HCEC 1CT (cell line): ENCODE data around the gene UEVLD.
A peak's percentile ranks its signal among the peaks of the same experiment; 100 is the strongest.

Experiments
- DNase-seq: peaks from one replicate; pipeline ENCODE4 v3.0.0-alpha.2; 2017

Gene UEVLD

GRCh38 chr11:18580113-18580766 is 8.3 kb downstream of the UEVLD start:
- DNase-seq: no peak

- no peak for DNase-seq
Measured at GRCh38 chr11:18578975-18579598, 9.4 kb downstream of the UEVLD start.

- DNase-seq: no peak
Measured at GRCh38 chr11:18575361-18575760, 13.2 kb downstream of the UEVLD start.

- peak; percentile 79 for DNase-seq
Measured at GRCh38 chr11:18567081-18567480, 21.5 kb downstream of the UEVLD start.

GRCh38 chr11:18566406-18566805 is 22.1 kb downstream of the UEVLD start:
- DNase-seq: peak; percentile 36

GRCh38 chr11:18564149-18564548 is 24.4 kb downstream of the UEVLD start:
- DNase-seq: no peak

- peak; percentile 41 for DNase-seq
Measured at GRCh38 chr11:18563090-18563730, 25.3 kb downstream of the UEVLD start.

GRCh38 chr11:18548001-18548400 is 40.5 kb downstream of the UEVLD start:
- no peak for DNase-seq

GRCh38 chr11:18540207-18541009 is 48.1 kb downstream of the UEVLD start:
- DNase-seq: peak; percentile 35

- no peak for DNase-seq
Measured at GRCh38 chr11:18536209-18536608, 52.3 kb downstream of the UEVLD start.

GRCh38 chr11:18534245-18534644 is 54.3 kb downstream of the UEVLD start:
- DNase-seq: no peak

GRCh38 chr11:18533365-18533764 is 55.2 kb downstream of the UEVLD start:
- DNase-seq: no peak

GRCh38 chr11:18527512-18527911 is 61.0 kb downstream of the UEVLD start:
- DNase-seq: peak; percentile 59

GRCh38 chr11:18526521-18527296 is 61.8 kb downstream of the UEVLD start, which contains the start of gene TSG101:
Gene TSG101, minus strand, starts transcription at chr11:18526942. Its CDS starts 126 bp downstream, at chr11:18526816.
- DNase-seq: peak; percentile 91

- peak; percentile 3 for DNase-seq
Measured at GRCh38 chr11:18526130-18526520, 62.4 kb downstream of the UEVLD start.

- DNase-seq: no peak
Measured at GRCh38 chr11:18524248-18524647, 64.3 kb downstream of the UEVLD start.

- no peak for DNase-seq
Measured at GRCh38 chr11:18523084-18523483, 65.5 kb downstream of the UEVLD start.

- no peak for DNase-seq
Measured at GRCh38 chr11:18522388-18522787, 66.1 kb downstream of the UEVLD start.

- DNase-seq: no peak
Measured at GRCh38 chr11:18521122-18521521, 67.4 kb downstream of the UEVLD start.

GRCh38 chr11:18502352-18502751 is 86.2 kb downstream of the UEVLD start:
- DNase-seq: no peak

- no peak for DNase-seq
Measured at GRCh38 chr11:18501629-18502028, 86.9 kb downstream of the UEVLD start.

GRCh38 chr11:18498039-18498438 is 90.5 kb downstream of the UEVLD start:
- no peak for DNase-seq

GRCh38 chr11:18495703-18496102 is 92.8 kb downstream of the UEVLD start:
- no peak for DNase-seq
